Stimulated activated CD4-positive, alpha-beta T cell treated with anti-CD3 and anti-CD28 coated beads, Interleukin-1b, Interleukin-23, amount 100 ng/mL, for 48 hours (primary cell): Measurements from ENCODE around the gene MSL1.

Experiments used
- DNase-seq: peaks from one replicate; pipeline ENCODE4 v3.0.0-alpha.2; 2020

MSL1 gene, protein sequence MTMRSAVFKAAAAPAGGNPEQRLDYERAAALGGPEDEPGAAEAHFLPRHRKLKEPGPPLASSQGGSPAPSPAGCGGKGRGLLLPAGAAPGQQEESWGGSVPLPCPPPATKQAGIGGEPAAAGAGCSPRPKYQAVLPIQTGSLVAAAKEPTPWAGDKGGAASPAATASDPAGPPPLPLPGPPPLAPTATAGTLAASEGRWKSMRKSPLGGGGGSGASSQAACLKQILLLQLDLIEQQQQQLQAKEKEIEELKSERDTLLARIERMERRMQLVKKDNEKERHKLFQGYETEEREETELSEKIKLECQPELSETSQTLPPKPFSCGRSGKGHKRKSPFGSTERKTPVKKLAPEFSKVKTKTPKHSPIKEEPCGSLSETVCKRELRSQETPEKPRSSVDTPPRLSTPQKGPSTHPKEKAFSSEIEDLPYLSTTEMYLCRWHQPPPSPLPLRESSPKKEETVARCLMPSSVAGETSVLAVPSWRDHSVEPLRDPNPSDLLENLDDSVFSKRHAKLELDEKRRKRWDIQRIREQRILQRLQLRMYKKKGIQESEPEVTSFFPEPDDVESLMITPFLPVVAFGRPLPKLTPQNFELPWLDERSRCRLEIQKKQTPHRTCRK

GRCh38 chr17:40121181-40122135, at the start of gene MSL1:
Gene MSL1, plus strand, starts transcription at chr17:40121971. Its CDS starts 642 bp downstream, at chr17:40122613.
- DNase-seq: peak; percentile 84

- no peak for DNase-seq
Measured at GRCh38 chr17:40072040-40072734, 49.6 kb upstream of the MSL1 start.

GRCh38 chr17:40072735-40073346, 48.9 kb upstream of the MSL1 start:
- no peak for DNase-seq

GRCh38 chr17:40073454-40074174, 48.2 kb upstream of the MSL1 start:
- DNase-seq: no peak

- no peak for DNase-seq
Measured at GRCh38 chr17:40074175-40074512, 47.6 kb upstream of the MSL1 start.

GRCh38 chr17:40074871-40075200, 46.9 kb upstream of the MSL1 start:
- DNase-seq: no peak

- DNase-seq: peak; percentile 63
Measured at GRCh38 chr17:40075201-40075941, 46.4 kb upstream of the MSL1 start.

- DNase-seq: no peak
Measured at GRCh38 chr17:40075942-40076498, 45.8 kb upstream of the MSL1 start.

- no peak for DNase-seq
Measured at GRCh38 chr17:40076591-40076990, 45.2 kb upstream of the MSL1 start.

DNA sequence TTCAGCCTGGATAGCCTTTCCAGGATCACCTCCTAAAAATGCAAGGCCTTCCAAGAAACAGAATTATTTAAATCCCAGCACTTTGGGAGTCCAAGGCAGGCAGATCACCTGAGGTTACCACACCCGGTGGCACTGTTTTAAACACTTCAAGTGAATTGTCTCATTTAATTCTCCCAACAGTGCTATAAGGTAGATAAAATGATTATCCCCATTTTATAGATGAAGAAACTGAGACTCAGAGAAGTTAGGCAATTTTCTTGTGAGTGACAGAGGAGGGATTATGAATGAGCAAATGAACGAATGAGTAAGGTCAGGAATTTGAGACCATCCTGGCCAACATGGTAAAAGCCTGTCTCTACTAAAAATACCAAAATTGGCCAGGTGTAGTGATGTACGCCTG, 42.2 kb upstream of the MSL1 start:
- no peak for DNase-seq

DNA sequence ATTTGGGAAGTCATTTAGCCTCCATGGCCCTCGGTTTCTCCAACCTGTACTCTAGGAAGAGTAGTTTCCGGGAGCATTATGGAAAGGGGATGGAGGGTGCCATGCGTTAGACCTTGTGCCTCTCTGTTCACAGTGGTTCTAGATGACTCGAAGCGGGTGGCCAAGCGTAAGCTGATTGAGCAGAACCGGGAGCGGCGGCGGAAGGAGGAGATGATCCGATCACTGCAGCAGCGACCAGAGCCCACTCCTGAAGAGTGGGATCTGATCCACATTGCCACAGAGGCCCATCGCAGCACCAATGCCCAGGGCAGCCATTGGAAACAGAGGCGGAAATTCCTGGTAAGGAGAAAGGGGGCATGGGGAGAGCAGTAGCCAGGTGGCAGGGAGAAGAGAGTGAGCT, 37.3 kb upstream of the MSL1 start:
- DNase-seq: no peak

DNA sequence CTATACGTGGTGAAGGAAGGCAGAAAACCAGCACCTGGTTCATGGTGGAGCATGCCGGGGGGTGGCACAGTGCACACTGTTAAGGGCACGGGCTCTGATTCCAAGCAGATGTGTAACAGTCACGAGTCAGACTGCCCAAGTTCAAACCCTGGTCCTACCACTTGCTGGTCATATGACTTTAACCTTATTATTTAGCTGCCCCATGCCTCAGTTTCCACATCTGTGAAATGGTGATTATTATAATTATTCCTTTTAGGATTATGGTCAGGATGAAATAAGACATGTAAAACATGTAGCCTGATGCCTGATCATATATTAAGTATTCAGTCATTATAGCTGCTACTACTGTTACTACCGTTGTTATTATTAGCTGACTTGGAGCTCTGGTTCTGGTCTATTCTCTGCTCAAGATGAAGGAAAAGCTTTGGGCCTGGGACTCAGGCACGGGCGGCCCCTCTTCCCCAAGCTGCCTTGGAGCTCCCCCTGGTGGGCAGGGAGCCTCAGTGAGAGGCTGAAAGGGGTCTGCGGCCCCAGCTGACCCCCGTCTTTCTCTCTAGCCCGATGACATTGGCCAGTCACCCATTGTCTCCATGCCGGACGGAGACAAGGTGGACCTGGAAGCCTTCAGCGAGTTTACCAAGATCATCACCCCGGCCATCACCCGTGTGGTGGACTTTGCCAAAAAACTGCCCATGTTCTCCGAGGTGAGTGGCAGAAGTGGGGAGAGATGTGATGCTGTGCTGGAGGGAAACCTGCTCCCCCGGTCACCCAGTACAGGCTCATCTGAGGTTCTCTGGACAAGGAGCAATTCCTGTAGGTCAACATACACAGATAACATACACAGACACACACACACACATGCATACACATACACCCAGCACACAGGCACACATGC, 35.4 kb upstream of the MSL1 start:
- peak; percentile 53 for DNase-seq

- no peak for DNase-seq
Measured at GRCh38 chr17:40087049-40087794, 34.5 kb upstream of the MSL1 start.

DNA sequence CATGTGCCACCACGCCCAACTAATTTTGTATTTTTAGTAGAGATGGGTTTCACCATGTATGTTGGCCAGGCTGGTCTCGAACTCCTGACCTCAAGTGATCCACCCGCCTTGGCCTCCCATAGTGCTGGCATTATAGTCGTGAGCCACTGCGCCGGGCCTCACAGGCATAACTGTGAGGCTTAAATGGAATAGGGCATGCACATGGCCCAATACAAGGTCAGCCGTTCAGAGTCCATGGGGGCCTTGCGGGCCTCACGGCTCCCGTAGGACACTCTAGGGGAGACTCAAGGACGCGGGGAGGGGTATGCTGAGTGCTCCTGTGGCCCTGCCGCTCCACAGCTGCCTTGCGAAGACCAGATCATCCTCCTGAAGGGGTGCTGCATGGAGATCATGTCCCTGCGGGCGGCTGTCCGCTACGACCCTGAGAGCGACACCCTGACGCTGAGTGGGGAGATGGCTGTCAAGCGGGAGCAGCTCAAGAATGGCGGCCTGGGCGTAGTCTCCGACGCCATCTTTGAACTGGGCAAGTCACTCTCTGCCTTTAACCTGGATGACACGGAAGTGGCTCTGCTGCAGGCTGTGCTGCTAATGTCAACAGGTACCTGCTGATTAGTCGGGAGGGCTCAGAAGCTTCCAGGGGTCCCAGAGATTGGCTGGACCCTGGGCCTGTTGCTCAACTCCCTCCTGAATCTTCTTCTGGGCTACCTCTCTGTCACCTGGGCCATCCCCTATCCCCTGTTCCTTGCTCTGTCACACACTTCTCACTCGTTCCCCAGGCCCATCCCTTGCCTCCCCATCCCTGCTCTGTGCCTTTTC, 33.7 kb upstream of the MSL1 start:
- DNase-seq: no peak

- no peak for DNase-seq
Measured at GRCh38 chr17:40089077-40089895, 32.5 kb upstream of the MSL1 start.

- no peak for DNase-seq
Measured at GRCh38 chr17:40090237-40091119, 31.3 kb upstream of the MSL1 start.
